ENCODE results near the gene APOL6.

APOL6 gene

DNA sequence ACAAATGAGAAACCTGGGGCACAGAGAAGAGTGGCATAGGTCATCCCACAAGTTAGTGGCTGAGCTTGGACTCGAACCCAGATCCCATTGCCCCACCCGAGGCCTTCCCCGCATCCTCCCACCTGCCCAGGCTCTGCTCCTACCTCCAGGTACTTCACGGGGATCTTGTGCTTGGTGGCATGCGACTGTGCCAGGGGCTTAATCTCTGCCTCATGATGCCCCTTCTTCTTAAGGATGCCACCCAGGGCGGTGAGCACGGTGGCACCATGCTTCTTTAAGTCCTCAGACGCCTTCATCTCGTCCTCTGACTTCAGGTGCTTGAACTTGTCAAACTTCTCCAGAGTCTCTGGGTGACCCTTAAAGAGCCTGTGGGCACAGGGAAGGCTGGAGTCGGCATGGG is 37.5 kb upstream of the APOL6 start:
- DNase-seq = no peak
- TF ChIP-seq GATA1 (IDR thresholded peaks at IDR 0.05; ENCODE audit: low read depth, low read length) = no peak
- TF ChIP-seq POLR2A (IDR thresholded peaks at IDR 0.05; ENCODE audit: low read length) = no peak

DNA sequence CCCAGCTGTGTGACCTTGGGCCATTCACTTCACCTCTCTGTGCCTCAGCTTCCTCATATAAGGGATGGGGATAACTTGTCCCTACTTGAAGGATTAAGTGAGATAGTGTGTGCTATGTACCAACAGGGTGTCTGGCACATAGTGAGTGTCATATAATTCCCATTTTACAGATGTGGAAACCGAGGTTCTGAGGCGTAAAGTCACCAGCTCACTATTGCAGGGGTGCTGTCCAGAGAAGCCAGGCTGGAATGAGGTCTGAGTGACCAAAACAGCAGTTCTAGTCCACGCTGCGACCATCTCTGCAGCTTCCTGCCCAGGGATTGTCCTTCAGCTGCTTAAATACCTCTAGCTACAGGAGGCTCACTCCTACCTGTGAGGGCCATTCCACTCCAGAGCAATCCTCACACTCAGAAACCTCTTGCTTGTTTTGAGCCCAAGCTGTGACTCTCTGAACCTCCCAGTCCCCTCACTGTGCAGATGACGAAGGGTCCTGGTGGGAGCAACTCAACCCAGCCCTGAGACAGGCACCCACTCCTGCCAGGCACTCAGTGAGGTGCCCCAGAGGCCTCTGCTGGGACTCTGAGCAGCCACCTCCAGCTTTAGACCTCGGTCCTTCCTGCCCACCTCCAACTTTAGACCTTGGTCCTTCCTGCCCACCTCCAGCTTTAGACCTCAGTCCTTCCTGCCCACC is 36.9 kb upstream of the APOL6 start:
- DNase-seq = no peak
- no peak for TF ChIP-seq POLR2A (IDR thresholded peaks at IDR 0.05; ENCODE audit: low read length)
- TF ChIP-seq GATA1 (IDR thresholded peaks at IDR 0.05; ENCODE audit: low read depth, low read length) = no peak

DNA sequence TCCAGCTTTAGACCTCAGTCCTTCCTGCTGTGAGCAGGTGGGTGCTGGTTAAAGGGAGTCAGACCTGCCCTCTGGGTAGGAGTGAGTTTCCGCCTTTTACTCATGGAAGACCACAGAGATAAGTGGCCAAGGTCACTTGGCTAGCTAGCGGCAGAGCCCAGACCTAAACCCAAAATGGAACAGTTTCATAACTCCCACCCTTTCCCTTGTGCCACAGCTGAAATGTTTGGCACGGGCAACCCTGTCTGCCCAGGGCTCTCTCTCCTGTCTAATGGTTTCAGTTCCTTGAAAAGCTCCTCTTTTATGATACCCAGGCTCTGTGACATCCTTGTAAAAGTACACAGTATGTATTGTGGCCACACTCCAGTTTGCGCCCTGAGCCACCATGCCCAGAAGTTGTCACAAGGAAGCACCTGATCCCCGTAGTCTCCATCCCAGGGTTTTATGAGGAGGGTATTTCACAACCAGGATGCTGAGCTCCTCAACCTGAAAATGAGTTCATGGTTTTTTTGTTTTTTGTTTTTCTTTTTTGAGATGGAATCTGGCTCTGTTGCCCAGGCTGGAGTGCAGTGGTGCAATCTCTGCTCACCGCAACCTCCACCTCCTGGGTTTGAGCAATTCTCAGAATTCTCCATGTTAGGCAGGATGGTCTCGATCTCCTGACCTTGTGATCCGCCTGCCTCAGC is 36.2 kb upstream of the APOL6 start:
- no peak for TF ChIP-seq POLR2A (IDR thresholded peaks at IDR 0.05; ENCODE audit: low read length)
- TF ChIP-seq GATA1 (IDR thresholded peaks at IDR 0.05; ENCODE audit: low read depth, low read length) = no peak
- no peak for DNase-seq

DNA sequence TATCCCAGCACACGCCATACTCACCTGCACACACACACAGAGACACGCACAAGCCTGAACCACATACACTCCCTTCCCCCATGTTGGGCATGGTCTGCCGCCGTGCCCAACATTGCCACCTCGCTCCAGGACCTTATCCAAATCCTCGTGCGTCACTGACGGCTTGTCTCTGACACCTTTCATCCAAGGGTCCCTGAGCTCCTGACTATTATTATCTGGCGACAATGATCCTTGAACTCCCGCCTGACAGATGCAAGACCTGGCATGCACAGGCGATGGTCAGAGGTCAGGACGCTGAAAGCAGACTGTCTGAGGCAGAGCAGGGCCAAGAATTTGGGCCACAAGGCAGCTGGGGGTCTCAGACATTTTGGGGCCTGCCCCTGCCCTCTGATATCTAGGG is 35.3 kb upstream of the APOL6 start:
- DNase-seq = no peak
- TF ChIP-seq GATA1 (IDR thresholded peaks at IDR 0.05; ENCODE audit: low read depth, low read length) = no peak

DNA sequence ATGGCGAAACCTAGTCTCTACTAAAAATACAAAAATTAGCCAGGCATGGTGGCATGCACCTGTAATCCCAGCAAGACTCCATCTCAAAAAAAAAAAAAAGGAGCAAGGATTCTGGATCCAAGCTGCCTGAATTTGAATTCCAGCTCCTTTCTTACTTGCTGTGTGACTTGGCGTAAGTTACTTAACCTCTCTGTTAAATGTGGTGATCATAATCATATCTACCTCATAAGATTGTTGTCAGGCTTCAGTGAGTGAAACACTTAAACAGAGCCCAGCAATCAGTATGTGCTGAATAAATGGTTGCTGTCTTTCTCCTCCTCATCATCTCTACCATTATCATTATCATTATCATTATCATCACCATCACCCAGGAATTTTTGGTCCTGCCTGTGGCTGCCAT is 33.8 kb upstream of the APOL6 start:
- no peak for DNase-seq
- TF ChIP-seq POLR2A (IDR thresholded peaks at IDR 0.05; ENCODE audit: low read length) (no peak), GATA1 (IDR thresholded peaks at IDR 0.05; ENCODE audit: low read depth, low read length) (no peak)

DNA sequence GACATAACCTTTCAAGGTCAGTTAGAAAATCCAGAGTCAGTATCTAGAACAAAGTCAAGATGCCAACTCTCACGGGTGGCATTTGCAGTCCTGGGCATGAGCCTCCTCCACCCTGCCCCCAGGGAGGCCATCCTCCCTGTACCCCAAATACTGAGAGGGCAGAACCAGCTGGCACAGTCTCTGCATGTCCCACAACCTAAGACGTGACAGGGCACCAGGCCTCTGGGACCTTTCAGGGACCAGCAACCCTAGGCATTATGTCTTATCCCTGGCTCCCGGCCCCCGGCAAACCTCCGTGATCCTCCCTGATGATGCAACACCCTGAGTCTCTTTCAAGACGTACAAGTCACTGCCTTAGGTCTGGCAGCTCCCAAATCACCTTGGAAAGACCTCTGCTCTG is 33.1 kb upstream of the APOL6 start:
- no peak for DNase-seq
- TF ChIP-seq POLR2A (IDR thresholded peaks at IDR 0.05; ENCODE audit: low read length) (no peak), GATA1 (IDR thresholded peaks at IDR 0.05; ENCODE audit: low read depth, low read length) (no peak)

DNA sequence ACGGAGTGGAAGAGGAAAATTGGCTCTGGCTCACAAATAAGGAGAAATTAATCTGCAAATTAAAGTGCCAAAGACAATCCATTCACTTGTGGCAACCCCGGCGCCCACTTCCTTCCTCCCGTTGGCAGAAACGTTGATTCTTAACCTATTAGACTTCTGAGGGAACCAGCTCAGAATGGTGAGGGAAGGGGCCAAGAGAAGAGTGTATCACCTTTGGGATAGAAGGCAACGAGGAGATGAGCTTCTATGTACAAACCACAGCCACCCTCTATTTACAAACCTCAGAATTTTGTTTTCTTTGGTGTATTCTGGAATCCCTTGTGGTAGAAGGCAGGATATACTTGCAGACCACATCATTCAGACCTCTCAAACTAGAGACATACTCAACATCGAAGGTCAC is 32.2 kb upstream of the APOL6 start:
- no peak for DNase-seq
- TF ChIP-seq POLR2A (IDR thresholded peaks at IDR 0.05; ENCODE audit: low read length) (no peak), GATA1 (IDR thresholded peaks at IDR 0.05; ENCODE audit: low read depth, low read length) (no peak)

DNA sequence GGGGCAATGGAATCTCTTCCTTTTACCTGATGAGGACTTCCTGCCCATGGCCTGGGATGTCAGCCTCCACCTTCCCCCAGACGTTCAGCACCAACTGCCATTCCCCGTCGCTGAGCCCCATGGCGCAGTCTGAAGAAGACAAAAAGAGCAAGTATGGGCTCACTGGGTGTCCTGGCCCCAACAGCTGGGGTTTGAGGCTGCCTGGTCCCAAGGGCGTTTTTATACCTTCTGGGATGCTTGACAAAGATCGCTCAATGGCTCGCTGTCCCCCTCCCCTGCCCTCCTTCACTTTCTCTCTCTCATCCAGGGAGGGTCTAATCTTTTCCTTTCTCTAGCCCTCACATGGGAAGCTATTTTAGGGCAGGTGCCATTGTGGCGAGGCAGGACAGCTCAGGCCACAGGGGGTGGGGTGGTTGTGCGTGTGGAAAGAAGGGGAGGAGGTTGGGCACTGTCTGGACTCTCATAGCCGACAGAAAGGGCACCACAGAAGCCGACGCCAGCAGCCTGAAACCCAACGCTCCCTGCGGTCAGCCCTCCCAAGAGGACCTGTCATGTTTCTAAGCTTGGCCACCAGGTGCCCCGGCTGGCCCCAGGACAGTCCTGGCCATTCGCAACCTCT is 31.0 kb upstream of the APOL6 start, which contains the start of gene MB:
MB (minus strand) TSS at position 193 of the 619 bp plus-strand sequence; CDS start at position 121, 72 bp downstream.
- DNase-seq = no peak
- TF ChIP-seq GATA1 (IDR thresholded peaks at IDR 0.05; ENCODE audit: low read depth, low read length) = no peak
- no peak for TF ChIP-seq POLR2A (IDR thresholded peaks at IDR 0.05; ENCODE audit: low read length)

DNA sequence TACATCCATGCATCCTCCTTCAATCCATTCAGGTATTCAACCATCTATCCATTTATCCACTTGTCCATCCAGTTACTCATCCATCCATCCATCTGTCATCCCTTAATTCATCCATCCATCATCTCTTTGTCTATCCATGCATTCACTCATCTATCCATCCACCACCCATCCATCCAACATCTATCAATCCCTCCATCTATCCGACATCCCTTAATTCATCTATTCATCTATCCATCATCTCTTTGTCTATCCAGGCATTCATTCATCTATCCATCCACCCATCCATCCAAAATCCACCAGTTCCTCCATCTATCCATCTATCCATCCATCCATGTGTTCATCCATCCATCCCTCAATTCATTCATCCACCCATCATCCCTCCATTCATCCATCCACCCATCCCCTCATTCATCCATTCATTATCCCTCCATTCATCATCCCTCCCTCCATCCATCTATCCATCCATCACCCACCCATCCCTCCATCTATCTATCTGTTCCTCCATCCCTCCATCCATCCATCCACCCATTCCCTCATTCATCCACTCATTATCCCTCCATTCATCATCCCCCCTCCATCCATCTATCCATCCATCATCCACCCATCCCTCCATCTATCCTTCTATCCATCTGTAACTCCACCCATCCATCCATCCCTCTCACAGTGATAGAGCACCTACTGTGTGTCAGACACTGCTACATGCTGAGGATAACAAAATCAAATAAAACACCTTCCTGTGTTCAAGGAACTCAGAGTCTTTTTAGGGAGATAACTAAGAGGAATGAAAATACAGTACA is 29.6 kb upstream of the APOL6 start:
- TF ChIP-seq GATA1 (IDR thresholded peaks at IDR 0.05; ENCODE audit: low read depth, low read length) = no peak
- no peak for TF ChIP-seq POLR2A (IDR thresholded peaks at IDR 0.05; ENCODE audit: low read length)
- no peak for DNase-seq

DNA sequence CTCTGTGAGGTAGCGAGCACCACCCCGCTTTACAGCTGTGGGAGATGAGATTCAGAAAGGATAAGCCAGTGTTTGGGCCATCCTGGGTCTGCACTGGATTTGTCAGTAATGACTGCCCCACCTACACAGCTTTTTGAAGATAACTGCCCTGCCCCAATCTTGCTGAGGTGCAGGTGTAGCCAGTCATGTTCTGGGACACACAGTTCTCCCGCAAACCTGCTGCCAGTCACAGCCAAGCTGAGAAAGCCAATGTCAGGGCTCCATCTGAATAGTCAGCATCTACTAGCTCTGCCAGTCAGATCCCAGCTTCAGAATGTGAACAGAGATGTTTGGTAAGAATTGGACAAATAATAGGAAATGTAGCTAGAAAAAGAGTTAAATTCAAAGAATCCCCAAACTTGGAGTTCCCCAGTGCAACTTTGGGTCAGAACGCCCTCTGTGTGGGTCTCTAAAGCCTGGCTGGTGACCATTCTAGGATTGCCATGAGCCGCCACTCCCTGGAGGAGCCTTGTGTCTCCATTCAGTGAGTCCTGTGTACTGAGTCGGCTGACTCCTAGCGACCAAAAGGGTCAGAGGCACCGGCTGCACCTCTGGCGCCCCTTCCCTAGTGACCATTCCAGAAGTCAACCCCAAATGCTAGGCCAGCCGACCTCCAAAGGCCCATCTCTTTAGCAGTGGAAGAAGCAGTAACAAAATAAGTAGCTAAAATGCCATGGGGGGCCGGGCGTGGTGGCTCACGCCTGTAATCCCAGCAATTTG is 28.7 kb upstream of the APOL6 start:
- no peak for DNase-seq
- no peak for TF ChIP-seq GATA1 (IDR thresholded peaks at IDR 0.05; ENCODE audit: low read depth, low read length)
- TF ChIP-seq POLR2A (IDR thresholded peaks at IDR 0.05; ENCODE audit: low read length) = no peak

DNA sequence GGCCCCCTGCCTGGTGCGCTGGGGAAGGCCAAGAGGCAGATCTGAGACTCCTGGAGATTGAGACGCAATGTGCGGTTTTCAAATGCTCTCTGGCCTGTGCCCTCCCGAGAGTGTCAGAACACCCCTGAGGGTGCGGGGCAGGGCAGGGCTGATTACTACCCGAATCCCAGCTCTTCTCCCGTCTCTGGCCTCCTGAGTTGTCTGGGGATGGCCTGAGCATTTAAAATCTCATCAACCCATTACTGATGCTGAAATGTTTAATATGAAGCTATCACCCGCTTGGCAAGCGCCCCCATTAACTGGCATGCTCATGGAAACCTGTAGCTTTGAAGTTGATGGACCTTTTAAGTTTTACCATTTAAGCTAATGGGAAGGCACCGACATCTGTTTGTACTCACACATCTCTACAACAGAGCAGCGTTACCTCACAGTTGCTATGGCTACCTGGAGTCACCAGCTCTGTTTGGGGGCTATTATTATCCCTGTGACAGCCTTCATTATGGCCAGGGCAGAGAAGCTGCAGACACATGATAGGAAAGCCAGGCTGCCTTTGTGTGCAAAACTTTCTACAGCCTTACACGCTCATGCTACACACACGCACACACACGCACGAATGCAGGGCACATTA is 27.5 kb upstream of the APOL6 start:
- no peak for DNase-seq

DNA sequence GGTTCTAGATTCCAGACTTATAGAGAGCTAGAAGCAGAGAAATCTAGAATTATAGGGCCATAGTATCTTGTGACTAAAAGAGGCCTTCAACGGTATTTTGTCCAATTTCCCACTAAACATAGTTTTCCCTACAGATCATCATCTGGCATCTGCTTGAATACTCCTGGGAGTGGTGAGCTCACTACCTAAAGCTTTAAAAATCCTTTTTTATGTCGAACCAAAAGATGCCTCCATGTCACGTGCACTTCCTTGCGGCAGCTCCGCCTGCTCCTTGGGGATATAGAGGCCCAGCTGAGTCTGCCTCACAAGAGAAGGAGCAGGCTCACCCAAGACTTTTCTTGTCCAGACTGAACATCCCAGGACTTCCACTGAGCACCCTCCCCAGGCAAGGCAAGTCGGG is 26.8 kb upstream of the APOL6 start:
- DNase-seq = no peak
- no peak for TF ChIP-seq POLR2A (IDR thresholded peaks at IDR 0.05; ENCODE audit: low read length)
- no peak for TF ChIP-seq GATA1 (IDR thresholded peaks at IDR 0.05; ENCODE audit: low read depth, low read length)

More for the DNA sequence above, 27.5 kb upstream of the APOL6 start:
- TF ChIP-seq POLR2A (IDR thresholded peaks at IDR 0.05; ENCODE audit: low read length) (no peak), GATA1 (IDR thresholded peaks at IDR 0.05; ENCODE audit: low read depth, low read length) (no peak)
